GM18520 (cell line): ENCODE measurements around the gene COMP.

Experiments
- ATAC-seq: cut with Tn5 transposase; IDR thresholded peaks from one replicate; pipeline ENCODE4 v1.9.1; 2021; ENCODE audit not compliant: unreplicated experiment

COMP gene

DNA sequence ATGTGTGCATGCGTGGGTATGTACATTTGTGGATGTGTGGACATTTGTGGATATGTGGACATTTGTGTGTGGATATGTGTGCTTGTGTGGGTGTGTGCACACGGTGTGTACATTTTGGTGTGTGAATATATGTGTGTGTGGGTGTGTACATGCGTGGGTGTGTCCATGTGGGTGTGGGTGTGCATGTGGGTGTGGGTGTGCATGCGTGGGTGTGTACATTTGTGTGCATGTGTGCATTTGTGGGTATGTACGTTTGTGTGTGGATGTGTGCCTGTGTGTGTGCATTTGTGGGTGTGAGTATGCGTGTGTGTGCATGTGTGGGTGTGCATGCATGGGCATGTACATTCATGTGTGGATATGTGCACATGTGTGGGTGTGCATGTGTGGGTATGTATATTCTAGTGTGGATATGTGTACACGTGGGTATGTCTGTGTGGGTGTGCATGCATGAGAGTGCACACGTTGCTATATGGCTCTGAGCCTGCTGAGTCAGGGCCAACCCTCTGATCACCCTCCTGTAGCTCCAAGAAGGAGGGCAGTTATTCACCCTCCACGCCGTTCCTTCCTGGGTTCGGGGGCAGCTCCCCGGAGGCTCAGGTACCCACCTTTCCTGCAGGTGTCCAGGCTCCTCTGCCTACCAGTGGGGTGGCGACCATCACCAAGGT lies 20.3 kb downstream of the COMP start:
- no peak for ATAC-seq

DNA sequence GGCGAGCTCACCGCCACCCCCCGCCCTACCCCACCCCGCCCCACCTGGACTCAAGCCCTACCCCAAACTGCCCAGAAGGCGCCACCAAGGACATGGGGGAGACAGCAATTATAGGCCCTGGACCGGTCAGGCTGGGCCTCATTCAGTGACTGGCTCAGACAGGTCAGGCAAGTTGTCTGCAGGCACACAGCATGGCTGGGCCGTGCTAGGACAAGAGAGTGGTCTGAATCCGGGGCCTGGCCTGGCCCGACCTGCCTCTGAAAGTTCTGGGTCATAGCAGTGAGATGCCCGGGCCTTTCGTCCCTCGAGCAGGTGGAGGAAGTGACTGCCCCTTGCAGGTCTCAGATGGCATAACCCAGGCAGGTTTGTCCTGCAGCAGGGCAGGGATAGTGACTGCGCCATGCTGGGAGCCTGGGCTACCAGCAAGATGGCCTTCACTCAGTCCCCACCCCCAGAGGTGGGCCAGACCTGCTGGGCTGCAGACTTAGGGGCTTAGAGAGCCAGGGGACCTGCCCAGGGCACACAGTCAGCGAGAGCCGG lies 21.0 kb downstream of the COMP start:
- no peak for ATAC-seq

DNA sequence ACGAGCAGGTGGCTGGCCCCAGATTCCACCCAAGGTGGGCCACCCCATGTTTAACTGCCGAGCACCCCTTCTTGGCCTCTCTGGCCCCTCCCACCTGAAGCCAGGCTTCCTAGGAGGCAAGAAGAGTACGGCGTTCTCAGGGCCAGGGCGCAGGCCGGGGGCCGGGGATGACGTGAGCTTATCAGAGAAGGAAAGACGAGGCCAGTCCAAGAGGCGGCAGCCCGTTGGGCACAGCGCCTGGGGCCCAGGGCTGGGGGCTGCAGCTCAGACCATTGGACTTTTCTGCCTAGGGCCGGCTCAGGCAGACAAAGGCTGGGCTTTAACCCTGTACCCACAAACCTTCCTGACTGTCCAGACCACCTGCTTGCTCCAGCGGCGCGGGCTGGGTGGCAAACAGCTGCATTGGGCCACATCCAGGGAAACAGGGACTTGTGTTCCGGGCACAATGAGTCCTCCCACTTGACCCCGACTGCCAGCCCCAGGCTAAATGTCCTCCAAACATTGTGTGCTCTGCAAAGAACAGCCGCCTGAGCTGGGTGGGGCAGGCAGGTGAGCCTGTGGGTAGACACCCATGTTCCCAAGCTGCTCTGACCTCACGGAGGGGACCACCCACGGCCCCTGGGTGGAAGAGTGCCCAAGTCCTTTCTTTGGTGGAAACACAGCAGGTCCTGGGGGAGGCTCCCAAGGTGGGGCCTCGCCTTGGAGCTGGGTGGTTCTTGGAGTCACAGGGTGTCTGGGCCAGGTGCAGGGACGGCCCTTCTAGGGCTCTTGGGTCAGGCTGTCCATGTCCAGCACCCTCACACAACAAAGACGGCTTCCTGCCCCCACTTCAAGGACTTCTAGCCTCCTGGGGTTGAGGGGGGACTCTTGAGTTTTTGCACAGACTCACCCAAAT lies 21.9 kb downstream of the COMP start:
- no peak for ATAC-seq

DNA sequence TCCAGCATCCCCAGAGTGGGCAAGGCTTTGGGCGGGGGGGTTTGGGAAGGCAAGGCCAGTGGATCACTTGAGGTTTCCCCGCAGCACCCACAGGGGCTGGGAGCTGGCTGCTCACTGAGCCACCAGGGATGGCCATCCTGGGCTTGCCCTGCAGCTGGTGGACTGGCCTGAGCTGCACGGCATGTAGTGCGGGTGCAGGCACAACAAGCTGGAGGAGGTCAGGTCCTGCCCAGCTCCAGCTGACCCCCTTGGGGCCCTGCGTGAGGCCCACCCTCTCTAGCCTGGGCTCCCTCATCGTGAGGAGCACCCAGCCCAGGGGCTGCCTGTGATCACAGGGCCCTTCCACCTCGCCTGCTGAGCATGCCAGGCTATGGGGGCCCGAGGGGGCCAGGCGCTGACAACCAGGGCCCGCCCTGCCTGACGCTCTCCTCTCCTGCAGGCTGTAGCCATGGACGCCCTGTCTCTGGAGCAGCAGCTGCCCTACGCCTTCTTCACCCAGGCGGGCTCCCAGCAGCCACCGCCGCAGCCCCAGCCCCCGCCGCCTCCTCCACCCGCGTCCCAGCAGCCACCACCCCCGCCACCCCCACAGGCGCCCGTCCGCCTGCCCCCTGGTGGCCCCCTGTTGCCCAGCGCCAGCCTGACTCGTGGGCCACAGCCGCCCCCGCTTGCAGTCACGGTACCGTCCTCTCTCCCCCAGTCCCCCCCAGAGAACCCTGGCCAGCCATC lies 22.9 kb downstream of the COMP start:
- ATAC-seq, result no peak

DNA sequence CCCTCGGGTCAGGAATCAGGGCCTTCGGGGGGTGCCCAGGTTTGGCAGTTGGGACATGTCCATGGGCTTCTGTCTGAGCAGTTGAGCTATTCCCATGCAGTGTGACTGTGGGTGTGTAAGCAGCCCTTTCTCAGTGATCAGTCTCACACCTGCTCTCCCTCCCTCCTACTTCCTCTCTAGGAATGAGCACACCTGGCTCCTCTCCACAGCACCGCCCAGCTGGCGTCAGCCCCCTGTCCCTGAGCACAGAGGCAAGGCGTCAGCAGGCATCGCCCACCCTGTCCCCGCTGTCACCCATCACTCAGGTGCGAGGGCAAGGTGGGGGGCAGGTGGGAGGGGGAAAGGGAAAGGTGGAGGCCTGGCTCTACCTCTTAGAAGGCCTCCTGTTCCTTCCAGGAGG lies 25.9 kb downstream of the COMP start:
- ATAC-seq, result no peak

DNA sequence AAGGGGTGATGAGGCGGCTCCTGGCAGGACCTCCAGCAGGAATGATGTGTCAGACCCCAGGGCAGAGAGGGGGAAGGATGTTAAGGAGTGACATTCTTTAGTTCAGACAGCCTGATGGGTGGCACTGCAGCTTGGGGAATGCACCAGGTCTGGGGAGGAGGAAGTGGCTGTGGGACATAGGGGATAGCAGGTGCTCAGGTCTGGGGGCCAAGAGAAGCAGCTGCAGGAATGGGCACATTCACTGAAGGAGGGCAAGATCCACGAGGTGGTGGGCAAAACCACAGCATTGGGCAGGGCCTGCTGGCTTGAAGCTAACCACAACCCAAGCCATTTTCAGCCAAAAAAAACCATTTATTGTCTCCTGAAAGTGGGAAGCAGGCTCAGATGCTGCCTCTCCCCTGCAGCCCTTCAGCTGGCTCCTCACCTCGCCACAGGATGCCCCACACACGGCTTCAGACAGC lies 26.5 kb downstream of the COMP start:
- ATAC-seq, result no peak

DNA sequence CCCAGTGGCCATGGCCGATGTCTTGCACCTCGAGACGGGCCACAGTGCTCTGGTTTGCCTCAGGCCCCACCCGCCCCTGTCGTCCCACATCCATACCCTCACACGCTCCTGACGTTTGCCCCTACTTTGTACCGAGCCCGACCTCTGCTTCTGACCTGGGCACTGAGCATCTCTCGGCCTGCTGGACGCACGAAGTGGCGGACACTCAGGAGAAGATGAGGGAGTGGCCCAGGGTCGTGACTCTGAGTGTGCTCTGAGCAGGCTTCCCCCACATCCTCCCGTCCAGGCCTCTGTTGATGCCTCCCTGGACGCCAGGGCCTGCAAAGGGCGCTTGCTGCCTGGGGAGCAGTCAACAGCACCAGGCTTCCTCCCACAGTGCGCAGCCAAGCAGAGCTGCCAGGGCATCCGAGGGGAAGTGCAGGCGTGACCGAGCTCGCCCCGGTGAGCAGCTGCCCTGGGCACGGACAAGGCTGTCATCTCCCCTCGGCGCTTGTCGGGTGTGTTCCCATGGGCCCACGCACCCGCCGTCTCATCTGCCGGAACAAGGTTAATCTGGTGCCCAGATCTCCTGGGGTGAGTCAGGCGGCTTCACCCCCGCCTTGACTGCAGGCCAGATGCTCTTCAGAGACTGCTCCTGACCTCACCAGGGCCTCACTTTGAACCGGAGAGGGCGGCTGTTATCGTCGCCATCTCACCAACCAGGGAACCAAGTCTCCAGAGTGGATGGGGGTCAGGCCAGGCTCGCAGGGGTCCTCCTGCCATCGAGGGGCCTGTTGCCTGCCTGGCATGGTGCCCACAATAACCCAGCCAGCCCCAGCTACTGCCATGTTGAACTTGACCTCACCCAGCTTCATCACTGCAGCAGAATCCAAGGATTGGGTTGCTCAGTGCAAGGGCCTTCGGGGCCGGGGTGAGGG lies 27.2 kb downstream of the COMP start:
- no peak for ATAC-seq

DNA sequence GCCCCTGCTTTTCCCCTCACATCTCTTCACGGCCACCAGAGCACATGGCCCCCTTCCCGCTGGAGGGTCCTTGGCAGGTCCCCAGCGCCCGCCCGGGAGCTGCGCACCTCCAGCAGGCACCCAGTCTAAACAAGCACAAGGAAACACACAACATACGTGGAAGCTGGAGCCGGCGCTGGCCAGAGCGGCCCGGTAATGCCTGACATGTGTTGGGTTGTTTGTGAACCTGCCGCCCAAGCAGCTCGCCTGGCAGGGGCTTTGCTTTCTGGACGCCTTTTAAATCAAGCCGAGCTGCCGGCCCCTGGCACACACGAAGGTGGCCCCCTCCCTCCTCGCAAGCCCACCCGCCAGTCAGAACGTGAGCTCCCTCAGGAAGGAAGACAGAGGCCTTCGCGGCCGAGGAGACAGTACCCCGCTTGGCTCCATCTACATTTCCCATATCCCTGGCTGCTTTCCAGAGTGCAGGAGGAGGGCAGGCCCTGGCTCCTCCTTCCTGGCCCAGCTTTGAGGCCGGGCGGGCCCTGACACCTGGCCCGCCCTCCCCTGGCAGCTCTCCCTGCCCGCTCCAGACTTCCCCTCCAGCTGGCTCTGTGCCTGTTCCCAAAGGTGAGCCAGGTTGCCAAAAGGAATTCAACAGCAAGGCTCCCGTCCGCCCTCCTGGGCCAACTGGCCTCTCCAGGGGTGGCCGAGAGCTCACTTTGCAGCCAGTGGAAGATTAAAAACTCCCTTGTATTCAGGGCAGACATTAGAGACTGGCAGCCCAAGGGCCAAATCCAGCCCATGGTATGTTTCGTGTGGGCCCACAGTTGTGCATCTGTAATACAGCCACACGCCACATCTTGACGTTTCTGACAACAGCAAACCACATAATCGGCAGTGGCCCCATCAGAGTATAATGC lies 28.7 kb downstream of the COMP start:
- ATAC-seq, result no peak

DNA sequence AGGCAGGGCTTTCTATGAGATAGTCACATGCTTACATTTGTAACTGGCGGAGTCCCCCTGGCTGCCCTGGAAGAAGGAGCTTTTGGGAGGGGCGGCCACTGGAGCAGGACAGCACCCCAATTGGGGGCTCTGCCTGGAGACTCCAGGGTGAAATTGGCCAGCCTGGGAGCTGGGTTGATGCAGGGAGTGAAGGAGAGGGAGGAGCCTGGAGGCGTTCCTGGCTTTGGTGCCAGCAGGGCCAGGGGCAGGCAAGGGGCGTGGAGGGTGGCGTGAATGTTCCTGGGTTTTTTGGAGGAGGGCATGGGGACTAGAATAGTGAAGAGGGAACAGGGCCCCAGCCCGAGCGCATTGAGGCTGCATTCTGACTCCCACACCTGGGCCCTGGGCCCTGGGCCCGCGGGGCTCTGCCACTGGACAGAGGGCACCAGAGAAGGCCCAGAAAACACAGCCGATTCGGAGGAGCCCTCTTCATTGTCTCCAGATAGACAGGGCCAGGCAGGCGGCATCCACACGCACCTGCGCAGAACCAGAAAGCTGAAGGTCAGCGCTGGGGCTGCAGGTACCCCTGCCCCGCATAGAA lies 29.5 kb downstream of the COMP start:
- ATAC-seq, result no peak

DNA sequence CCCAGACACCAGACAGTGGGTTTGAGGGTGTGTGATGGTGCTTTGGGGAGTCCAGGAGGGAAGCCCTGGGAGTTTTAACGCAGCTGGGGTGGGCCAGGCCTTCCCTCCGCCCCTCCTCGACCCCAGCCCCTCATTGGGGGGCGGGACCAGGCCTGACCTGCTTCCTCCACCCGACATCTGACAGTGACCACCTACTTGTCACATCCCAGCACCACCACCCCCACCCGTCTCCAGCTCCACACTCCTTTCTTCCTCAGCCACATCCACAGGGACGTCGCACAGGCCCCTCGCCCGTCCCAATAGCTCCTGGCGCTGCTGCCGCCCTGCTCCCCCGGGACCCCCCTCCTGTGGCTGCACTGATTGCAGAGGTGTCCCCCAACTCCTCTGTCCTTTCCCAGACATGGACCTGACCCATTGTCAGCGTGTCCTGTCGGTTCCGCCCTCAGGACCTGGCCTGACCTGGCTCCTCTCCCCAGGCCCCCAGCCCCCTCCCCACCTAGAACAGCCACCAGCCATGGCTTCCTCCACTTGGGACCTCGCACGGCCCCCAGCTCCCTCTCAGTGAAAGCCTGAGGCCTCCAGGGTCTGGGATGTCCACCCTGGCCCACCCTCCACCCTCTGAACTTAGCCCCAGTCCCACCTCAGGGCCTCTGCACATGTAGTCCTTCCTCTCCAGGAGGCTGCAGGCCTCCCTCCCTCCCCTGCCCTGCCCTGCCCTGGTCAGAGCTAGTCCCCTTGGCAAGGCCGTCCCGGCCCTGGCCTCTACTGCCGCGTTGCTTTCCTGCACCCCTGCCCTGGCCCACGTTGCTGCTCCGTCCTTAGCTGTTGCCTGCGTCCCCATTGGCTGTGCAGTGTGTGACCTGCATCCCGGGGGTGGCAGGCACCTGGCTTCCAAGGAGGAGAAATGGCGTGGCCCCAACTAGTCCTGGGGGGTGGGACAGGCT lies 30.4 kb downstream of the COMP start:
- no peak for ATAC-seq

DNA sequence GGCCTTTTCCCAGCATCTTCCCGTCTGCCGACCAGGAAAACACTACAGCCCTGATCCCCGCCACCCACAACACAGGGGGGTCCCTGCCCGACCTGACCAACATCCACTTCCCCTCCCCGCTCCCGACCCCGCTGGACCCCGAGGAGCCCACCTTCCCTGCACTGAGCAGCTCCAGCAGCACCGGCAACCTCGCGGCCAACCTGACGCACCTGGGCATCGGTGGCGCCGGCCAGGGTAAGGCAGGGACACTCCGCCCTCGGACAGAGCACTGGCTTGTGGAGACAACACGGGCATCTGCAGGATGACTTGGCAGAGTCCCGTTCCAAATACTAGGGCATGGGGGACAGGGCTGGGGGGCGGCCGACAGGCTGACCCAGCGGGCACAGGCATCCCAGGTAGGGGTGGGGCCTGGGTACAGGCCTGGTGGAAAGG lies 31.1 kb downstream of the COMP start:
- ATAC-seq, result no peak

DNA sequence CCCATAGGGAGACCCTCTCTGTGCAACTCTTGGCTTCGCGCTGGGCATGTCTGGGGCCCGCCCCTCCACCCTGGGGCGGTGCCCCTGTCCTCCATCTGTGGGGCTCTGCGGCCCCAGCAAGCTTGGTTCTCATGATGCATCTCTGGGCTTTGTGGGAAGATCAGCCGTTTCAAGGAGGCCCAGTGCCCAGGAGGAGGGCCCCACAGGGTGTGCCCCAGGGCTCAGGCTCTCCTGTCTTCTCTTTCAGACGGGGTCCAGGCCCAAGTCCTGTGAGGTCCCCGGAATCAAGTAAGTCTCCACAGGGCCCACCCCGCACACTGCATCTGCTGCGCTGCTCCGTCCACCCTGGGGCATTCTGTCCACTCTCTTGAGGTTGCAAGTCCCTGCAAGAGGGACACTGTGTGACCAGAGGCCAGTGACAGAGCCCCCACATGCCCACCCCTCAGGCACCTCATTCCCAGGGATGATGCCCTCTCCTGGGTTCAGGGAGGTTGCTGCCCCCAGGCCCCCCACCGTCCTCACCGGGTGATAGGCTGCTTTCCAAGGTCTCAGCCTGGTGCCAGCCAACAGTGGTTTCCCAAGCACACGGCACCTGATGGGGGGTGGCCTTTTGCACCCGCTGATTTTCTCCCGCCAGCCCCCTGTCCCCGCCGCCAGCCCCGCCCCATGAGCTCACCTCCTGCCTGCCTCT lies 31.7 kb downstream of the COMP start:
- no peak for ATAC-seq

DNA sequence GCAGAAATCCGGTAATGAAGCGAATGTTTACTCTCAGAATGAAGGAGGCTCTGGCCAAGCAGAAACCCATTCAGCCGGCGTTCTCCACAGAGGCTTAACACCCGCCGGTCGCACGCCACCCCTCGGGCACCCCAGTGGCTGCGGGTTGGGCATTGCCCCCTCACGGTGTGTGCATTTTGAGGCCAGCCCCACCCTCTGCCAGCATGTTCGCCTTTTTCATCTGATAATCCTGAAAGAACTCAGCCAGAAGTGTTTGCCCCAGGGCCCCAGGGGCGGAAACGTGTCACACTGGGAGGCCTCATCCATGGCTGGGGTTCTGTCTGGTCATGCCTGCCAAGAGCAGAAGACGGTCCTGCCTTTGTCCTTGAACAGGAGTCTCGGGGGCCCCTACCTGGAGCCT lies 34.2 kb downstream of the COMP start:
- ATAC-seq, result no peak

DNA sequence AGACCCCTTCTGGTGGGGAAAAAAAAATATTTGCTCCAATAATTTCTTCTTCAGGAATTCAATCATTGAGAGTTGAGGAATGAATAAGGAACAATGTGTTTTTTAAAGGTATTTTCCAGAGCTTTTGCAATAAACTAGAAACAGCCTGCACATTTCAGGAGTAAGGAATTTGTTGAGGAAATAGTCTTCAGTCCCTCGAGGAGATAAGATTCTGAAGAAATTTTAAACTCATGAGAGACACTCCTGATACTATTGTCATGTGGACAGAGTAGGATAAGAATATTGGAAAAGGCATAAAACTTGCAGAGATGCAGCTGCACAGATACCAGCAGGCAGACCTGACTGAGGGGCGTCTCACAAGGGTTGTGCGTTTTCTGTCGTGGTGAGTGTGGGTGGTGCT lies 36.6 kb downstream of the COMP start:
- no peak for ATAC-seq

DNA sequence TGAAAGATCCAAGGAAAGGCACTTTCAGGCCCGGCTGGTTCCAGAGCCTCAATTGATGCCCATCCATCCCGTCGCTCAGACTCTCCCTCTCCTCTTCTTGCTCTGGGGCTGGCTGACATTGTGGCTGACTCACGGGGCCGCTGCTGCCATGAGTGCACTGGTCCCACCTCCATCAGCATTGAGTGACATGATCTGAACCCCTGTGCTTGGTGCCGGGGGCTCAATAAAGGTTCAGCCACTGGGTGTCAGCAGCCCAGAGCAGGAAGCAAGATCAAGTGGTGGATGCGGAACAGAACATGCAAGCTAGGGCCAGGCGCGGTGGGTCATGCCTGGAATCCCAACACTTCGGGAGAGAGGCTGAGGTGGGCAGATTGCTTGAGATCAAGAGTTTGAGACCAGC lies 39.5 kb downstream of the COMP start:
- no peak for ATAC-seq

DNA sequence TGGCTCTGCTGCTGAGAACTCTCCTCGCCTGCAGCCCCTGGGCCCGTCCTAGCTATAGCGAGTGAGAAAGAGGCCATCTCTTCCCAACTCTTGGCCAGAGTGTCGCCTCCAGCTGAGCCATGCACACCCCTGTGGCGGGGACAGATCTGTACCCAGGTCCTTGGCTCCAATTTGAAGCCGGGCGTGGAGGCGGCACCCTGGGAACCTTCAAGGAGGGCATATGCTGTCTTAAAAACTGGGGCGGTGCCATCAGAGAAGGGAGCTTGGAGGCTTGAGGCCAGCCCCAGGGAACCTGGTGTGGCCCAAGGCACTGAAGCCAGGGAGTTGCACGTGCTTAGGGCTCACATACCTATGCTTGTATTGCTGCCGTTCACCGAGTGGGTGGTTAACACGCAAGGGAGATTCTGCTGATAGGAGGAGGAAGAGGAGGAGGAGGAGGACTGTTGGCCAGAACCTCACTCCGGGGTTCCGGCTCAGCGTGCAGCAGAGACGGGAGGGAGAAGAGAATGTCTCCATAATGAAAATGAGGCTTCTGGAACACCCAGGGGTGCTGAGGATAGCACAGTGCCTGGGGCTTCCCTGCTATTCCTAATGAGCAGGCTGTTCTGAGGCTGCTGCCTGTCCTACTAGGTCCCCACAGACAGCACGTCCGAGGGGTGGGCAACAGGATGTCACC lies 40.7 kb downstream of the COMP start:
- no peak for ATAC-seq
